Activated CD8-positive, alpha-beta memory T cell treated with anti-CD3 and anti-CD28 coated beads for 48 hours (primary cell): ENCODE results near the gene ZG16B.

ENCODE experiments used
- DNase-seq, 3 experiments: peaks; one replicate each; pipeline ENCODE4 v3.0.0-alpha.2; 2020; ENCODE audit warnings: low read depth in 2 of 3, low spot score in 2 of 3

The ZG16B gene

GRCh38 chr16:2822496-2822895 is 7.6 kb upstream of the ZG16B start:
- no peak for DNase-seq

DNA sequence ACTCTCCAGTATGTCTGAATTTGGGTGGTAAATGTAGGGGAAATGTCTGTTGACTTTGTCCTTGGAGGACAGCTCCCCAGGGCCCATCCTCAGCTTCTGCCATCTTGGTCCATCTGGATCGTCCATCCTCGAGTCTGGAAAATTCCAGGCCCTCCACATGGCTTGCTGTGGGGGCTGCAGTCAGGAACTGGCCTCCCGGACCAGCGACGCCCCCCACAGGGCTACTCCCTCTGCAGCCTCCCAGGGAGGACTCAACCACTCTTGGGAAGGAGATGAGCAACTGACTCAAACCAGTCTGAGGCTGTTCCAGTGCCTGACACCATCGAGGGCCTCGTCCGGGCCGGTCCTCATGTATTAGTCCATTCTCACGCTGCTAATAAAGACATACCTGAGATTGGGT is 5.5 kb upstream of the ZG16B start:
- no peak for DNase-seq

DNA sequence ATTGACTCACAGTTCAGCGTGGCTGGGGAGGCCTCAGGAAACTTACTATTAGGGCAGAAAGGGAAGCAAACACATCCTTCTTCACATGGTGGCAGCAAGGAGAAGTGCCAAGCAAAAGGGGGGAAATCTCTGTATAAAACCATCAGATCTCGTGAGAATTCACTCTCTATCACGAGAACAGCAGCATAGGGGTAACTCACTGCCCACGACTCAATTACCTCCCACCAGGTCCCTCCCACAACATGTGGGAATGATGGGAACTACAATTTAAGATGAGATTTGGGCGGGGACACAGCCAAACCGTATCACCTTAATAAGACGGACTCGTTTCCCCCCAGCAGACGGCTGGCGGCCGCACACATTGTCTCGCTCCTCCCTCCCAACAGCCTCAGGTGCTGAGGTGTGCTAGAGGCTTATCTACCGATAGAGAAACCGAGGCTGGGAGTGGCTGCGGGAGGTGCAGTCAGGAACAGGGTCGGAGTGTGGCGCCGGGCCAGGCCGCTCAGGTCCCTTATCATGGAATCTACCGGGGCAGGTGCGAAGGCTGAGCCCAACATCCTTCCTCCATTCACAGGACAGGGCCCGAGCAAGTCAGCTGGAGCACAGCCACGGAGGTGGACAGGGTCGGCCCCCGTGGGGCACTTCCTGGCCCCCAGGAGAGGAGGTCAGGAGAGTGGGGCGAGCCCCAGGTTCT is 4.9 kb upstream of the ZG16B start:
- no peak for DNase-seq

- no peak for DNase-seq
Measured at GRCh38 chr16:2825906-2826305, 4.2 kb upstream of the ZG16B start.

GRCh38 chr16:2826591-2827373 is 3.3 kb upstream of the ZG16B start:
- no peak for DNase-seq

GRCh38 chr16:2827374-2827791 is 2.7 kb upstream of the ZG16B start:
- no peak for DNase-seq

DNA sequence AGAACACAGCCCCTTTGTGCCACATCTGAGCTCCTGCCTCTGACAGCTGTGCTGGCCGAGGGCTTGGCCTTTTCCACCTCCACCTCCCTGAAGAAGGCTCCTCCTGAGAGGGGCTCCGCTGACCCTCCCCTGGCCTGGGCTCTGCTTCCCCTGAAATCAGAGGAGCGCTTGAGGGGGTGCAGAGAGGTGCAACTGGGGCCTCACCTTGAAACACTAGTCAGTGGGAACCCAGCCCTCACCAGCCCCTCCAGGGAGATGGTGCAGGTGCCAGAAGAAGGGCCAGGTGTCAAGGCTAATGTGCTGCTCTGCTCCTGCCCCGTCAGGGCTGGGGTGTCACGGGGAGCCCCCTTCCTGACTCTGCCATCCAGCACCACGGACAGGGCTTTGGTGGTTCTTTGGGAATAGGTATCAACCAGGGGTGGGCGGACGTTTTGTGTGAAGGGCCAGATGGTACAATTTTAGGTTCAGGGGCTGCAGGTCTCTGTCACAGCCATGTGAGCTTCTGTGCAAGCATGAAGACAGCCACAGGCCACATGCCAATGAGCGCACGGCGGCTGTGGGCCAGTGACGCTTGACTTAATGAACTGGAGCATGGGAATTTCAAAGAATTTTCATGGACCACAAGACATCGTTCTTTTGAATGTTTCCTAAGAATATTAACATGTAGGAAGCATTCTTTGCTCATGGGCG is 2.1 kb upstream of the ZG16B start:
- no peak for DNase-seq

DNA sequence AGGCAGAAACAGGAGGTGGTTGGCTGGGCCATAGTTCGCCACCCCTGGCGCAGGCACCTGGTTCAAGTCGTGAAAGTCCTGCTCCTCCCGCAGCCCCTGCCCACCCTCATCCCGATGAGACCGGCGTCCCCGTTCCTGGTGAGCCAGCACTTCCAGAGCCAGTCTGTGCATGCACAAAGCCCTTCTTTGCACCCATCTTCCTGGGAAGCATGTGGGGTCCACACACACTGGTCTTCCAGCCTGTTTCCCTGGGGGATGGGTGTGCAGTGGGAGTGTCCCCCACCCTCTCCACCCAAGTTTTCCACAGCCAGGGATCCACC is 1.6 kb upstream of the ZG16B start:
- DNase-seq, result no peak

DNA sequence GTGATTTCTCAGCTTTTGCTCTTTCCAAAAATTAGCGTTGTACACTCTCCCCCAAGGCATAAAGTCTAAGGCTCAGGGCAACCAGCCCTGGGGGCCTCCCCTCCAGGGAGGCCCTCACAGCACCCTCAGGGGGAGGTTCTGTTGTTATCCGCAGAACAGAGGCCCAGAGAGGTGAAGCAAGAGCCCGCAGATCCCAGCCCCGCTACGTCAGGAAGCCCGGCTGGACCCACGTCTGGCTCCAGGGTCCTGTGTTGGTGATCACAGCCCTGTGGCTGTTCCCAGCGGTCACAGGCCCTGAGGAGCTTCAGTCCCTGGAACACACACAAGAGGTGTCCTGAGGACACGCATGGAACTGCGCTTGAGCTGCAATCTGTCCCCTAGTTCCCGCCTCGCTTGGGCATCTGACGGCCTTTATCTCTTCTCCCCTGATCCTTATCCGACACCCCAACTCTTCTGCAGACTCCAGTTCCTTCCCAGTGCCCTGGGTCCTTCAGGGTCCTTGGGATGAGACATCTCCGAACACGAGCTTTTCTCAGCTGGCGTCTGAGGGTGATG is 1.1 kb upstream of the ZG16B start:
- no peak for DNase-seq

DNA sequence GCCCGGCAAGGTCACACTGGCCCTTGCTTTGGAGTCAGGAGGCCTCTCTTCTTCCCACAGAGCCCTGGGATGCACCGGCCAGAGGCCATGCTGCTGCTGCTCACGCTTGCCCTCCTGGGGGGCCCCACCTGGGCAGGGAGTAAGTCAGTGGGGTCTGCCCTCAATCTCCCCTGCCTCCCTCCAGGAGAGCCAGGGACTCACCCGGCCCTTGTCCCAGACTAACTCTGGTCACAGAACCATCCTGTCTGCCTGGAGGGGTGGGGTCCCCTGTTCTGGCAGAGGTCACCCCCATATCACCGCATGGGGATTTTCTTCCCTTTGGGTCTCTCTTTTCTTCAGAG is 222 bp downstream of the ZG16B start:
- DNase-seq, result no peak

GRCh38 chr16:2831203-2831602 is 1.1 kb downstream of the ZG16B start:
- DNase-seq, result no peak

GRCh38 chr16:2833776-2834175 is 3.7 kb downstream of the ZG16B start:
- DNase-seq, result no peak

- DNase-seq, result no peak
Measured at GRCh38 chr16:2834968-2835367, 4.9 kb downstream of the ZG16B start.

- DNase-seq, result no peak
Measured at GRCh38 chr16:2835638-2836493, 5.8 kb downstream of the ZG16B start.

- no peak for DNase-seq
Measured at GRCh38 chr16:2836646-2837508, 6.8 kb downstream of the ZG16B start.

DNA sequence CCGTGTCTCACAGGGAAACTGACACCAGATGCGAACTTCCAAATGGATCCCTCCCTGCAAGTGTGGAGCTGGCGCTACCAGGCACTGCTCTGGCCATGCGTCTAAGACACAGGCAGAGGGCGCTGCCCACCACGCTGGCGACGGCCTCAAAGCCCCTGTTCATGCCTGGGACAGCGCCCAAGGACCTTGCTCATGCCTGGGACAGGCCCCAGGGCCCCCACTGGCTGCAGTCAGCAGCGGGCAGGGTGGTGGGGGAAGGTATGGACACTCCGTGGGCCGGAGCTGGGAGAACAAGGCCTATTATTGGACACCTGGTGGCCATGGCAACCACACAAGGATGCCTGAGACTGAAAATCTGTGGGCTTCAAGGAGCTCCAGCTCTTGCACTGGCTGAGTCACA is 8.8 kb downstream of the ZG16B start:
- no peak for DNase-seq

- DNase-seq, result no peak
Measured at GRCh38 chr16:2839650-2840450, 9.7 kb downstream of the ZG16B start.

DNA sequence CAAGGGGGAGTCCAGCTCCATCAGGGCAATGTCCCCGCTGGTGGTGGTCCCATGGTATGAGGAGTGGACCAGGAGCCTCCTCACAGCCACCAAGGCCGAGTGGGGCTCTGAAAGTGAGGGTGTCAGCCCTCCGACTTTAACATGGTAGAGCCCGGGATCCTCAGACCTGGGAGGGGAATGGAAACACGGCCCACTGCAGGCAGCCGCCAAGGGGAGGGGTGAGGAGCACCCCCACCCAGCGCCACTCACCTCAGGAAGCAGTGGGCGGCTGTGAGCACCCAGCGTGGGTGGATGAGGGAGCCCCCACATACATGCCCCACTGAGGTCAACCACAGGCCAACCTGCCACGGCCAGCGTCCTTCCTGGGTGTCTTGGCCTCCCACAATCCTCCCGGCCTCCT is 10.8 kb downstream of the ZG16B start:
- no peak for DNase-seq

GRCh38 chr16:2841606-2842339 is 11.7 kb downstream of the ZG16B start:
- no peak for DNase-seq
